ENCODE results near the gene MMP8.

The MMP8 gene

GRCh38 chr11:102712137-102712536 is 12.6 kb downstream of the MMP8 start:
- no peak for TF ChIP-seq POLR2AphosphoS5 (IDR thresholded peaks at IDR 0.05; ENCODE audit: borderline replicate concordance, low read depth, low read length)
- H3K36me3 ChIP-seq (ENCODE audit: insufficient read depth, low read length) = no peaks in the 10 kb centered on the region
- H3K9ac ChIP-seq (ENCODE audit: insufficient read length) = no peak overlapping the region
- H3K9me3 ChIP-seq (ENCODE audit: low read depth, low read length) = no peaks in the 10 kb centered on the region
- H3K4me3 ChIP-seq = no peak overlapping the region
- no peak overlapping the region for H3K27ac ChIP-seq
- no peak for DNase-seq (ENCODE audit: low read depth, low spot score)

- TF ChIP-seq EZH2 (IDR thresholded peaks at IDR 0.05) = no peak
- no peak for TF ChIP-seq FOXP2 (optimal IDR thresholded peaks at IDR 0.05; ENCODE audit: control extremely low read depth, extremely low read length, insufficient read depth)
- no peak for TF ChIP-seq POLR2AphosphoS5 (IDR thresholded peaks at IDR 0.05; ENCODE audit: borderline replicate concordance, low read depth, low read length)
- no peak for DNase-seq (ENCODE audit: low read depth, low spot score)
- H3K9me3 ChIP-seq (ENCODE audit: low read depth, low read length) = no peaks in the 10 kb centered on the region
- H3K4me3 ChIP-seq = no peak overlapping the region
- H3K36me3 ChIP-seq (ENCODE audit: insufficient read depth, low read length) = no peaks in the 10 kb centered on the region
- H3K9ac ChIP-seq (ENCODE audit: insufficient read length) = no peak overlapping the region
- H3K27ac ChIP-seq = no peak overlapping the region
Measured at GRCh38 chr11:102709201-102709945, 15.4 kb downstream of the MMP8 start.

DNA sequence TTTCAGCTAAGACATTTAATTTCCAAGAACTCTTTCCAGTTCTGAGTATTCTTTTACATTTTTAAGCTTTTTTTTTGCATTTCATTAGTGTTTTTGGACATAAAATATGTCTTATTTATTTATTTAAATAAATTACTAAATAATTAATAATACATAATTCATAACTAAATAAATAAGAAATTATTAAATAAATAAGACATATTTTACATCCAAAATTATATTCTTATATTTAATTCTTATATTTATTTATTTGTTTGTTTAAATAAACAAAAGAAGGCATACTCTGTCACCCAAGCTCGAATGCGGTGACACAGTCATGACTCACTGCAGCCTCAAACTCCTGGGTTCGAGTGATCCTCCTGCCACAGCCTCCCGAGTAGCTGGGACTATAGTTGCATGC is 16.1 kb downstream of the MMP8 start:
- H3K9me3 ChIP-seq (ENCODE audit: low read depth, low read length) = no peaks in the 10 kb centered on the region
- H3K27ac ChIP-seq = no peak overlapping the region

GRCh38 chr11:102705626-102706025 is 19.1 kb downstream of the MMP8 start, which contains the start of gene MMP27:
Gene MMP27 (minus strand): TSS chr11:102705769. CDS start chr11:102705714, 55 bp downstream.
- TF ChIP-seq POLR2AphosphoS5 (IDR thresholded peaks at IDR 0.05; ENCODE audit: borderline replicate concordance, low read depth, low read length) (no peak), EZH2 (IDR thresholded peaks at IDR 0.05) (no peak), FOXP2 (optimal IDR thresholded peaks at IDR 0.05; ENCODE audit: control extremely low read depth, extremely low read length, insufficient read depth) (no peak)
- no peak within 1 kb of the TSS for H3K9ac ChIP-seq (ENCODE audit: insufficient read length)
- H3K4me3 ChIP-seq = no peak within 1 kb of the TSS
- no peaks in the 10 kb centered on the region for H3K9me3 ChIP-seq (ENCODE audit: low read depth, low read length)
- no peaks in the 10 kb centered on the region for H3K36me3 ChIP-seq (ENCODE audit: insufficient read depth, low read length)
- no peak within 1 kb of the TSS for H3K27ac ChIP-seq
- DNase-seq (ENCODE audit: low read depth, low spot score) = no peak

More for the DNA sequence above, 16.1 kb downstream of the MMP8 start:
- Histone ChIP-seq H3K9ac (ENCODE audit: insufficient read length) (no peak overlapping the region), H3K36me3 (ENCODE audit: insufficient read depth, low read length) (no peaks in the 10 kb centered on the region), H3K4me3 (no peak overlapping the region)
- DNase-seq (ENCODE audit: low read depth, low spot score) = no peak
- no peak for TF ChIP-seq FOXP2 (optimal IDR thresholded peaks at IDR 0.05; ENCODE audit: control extremely low read depth, extremely low read length, insufficient read depth)
- no peak for TF ChIP-seq EZH2 (IDR thresholded peaks at IDR 0.05)
- TF ChIP-seq POLR2AphosphoS5 (IDR thresholded peaks at IDR 0.05; ENCODE audit: borderline replicate concordance, low read depth, low read length) = no peak

DNA sequence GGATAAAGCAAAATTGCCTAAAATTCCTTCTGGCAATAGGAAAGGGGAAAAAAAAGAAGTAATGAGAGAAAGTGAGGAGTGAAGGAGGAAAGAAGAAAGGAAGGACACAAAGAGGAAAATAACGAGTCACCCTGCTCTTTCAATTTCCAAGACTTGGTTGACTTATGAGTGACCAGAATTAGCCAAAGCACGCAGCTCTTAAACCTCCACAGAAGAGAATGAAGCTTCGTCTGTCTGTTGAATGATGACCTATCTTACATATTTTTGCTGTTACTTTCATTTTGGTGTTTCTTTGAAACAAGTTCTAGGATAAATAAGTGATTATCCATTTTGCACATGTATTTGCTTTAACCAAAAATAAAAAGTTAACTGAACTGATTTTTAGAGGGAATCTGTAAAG is 19.9 kb downstream of the MMP8 start:
- no peak overlapping the region for H3K4me3 ChIP-seq
- H3K36me3 ChIP-seq (ENCODE audit: insufficient read depth, low read length) = no peaks in the 10 kb centered on the region
- TF ChIP-seq POLR2AphosphoS5 (IDR thresholded peaks at IDR 0.05; ENCODE audit: borderline replicate concordance, low read depth, low read length) (no peak), EZH2 (IDR thresholded peaks at IDR 0.05) (no peak), FOXP2 (optimal IDR thresholded peaks at IDR 0.05; ENCODE audit: control extremely low read depth, extremely low read length, insufficient read depth) (no peak)

GRCh38 chr11:102703826-102704493 is 20.8 kb downstream of the MMP8 start:
- no peak for TF ChIP-seq EZH2 (IDR thresholded peaks at IDR 0.05)
- no peak for TF ChIP-seq FOXP2 (optimal IDR thresholded peaks at IDR 0.05; ENCODE audit: control extremely low read depth, extremely low read length, insufficient read depth)
- no peak overlapping the region for H3K9ac ChIP-seq (ENCODE audit: insufficient read length)
- H3K27ac ChIP-seq = no peak overlapping the region
- no peak overlapping the region for H3K4me3 ChIP-seq
- H3K36me3 ChIP-seq (ENCODE audit: insufficient read depth, low read length) = no peaks in the 10 kb centered on the region
- H3K9me3 ChIP-seq (ENCODE audit: low read depth, low read length) = no peaks in the 10 kb centered on the region
- no peak for DNase-seq (ENCODE audit: low read depth, low spot score)

More for the DNA sequence above, 19.9 kb downstream of the MMP8 start:
- Histone ChIP-seq H3K9me3 (ENCODE audit: low read depth, low read length) (no peaks in the 10 kb centered on the region), H3K9ac (ENCODE audit: insufficient read length) (no peak overlapping the region), H3K27ac (no peak overlapping the region)
- no peak for DNase-seq (ENCODE audit: low read depth, low spot score)

GRCh38 chr11:102695201-102695600 is 29.6 kb downstream of the MMP8 start:
- TF ChIP-seq FOXP2 (optimal IDR thresholded peaks at IDR 0.05; ENCODE audit: control extremely low read depth, extremely low read length, insufficient read depth) (no peak), EZH2 (IDR thresholded peaks at IDR 0.05) (no peak), POLR2AphosphoS5 (IDR thresholded peaks at IDR 0.05; ENCODE audit: borderline replicate concordance, low read depth, low read length) (no peak)
- Histone ChIP-seq H3K4me3 (no peak overlapping the region), H3K27ac (no peak overlapping the region), H3K9ac (ENCODE audit: insufficient read length) (no peak overlapping the region), H3K36me3 (ENCODE audit: insufficient read depth, low read length) (no peaks in the 10 kb centered on the region), H3K9me3 (ENCODE audit: low read depth, low read length) (no peaks in the 10 kb centered on the region; the same call in 1 of the 2 replicates)
- DNase-seq (ENCODE audit: low read depth, low spot score) = no peak

- Histone ChIP-seq H3K9ac (ENCODE audit: insufficient read length) (no peak overlapping the region), H3K4me3 (no peak overlapping the region), H3K27ac (no peak overlapping the region), H3K9me3 (ENCODE audit: low read depth, low read length) (no peaks in the 10 kb centered on the region), H3K36me3 (ENCODE audit: insufficient read depth, low read length) (no peaks in the 10 kb centered on the region)
- DNase-seq (ENCODE audit: low read depth, low spot score) = no peak
- TF ChIP-seq FOXP2 (optimal IDR thresholded peaks at IDR 0.05; ENCODE audit: control extremely low read depth, extremely low read length, insufficient read depth) = no peak
- no peak for TF ChIP-seq EZH2 (IDR thresholded peaks at IDR 0.05)
- TF ChIP-seq POLR2AphosphoS5 (IDR thresholded peaks at IDR 0.05; ENCODE audit: borderline replicate concordance, low read depth, low read length) = no peak
Measured at GRCh38 chr11:102685754-102686153, 39.0 kb downstream of the MMP8 start.

All from SK-N-MC (cell line).